Activated effector memory CD4-positive, alpha-beta T cell treated with Interleukin-2 at 50 U/mL for 16 hours (primary cell): ENCODE data around the gene GRK5.
"Not testable (repeated sequence)": the region's sequence is repeated elsewhere in the genome, so short reads cannot be mapped to it uniquely, and the experiment has no call there.

ENCODE experiments used
- DNase-seq: peaks from one replicate; pipeline ENCODE4 v3.0.0-alpha.2; 2020

GRK5 gene

GRCh38 chr10:119207366-119207666 is at the start of gene GRK5:
Gene GRK5 (plus strand): TSS chr10:119207571. CDS start chr10:119207918, 347 bp downstream.
- peak; percentile 93 for DNase-seq

GRCh38 chr10:119159332-119159731 is 48.0 kb upstream of the GRK5 start:
- DNase-seq, result no peak

- no peak for DNase-seq
These were observed 45.5 kb upstream of the GRK5 start for GRCh38 chr10:119161680-119162451.

- DNase-seq, result no peak
These were observed 44.8 kb upstream of the GRK5 start for GRCh38 chr10:119162452-119163092.

GRCh38 chr10:119165171-119166117 is 41.9 kb upstream of the GRK5 start, which contains the start of gene SFXN4:
Gene SFXN4 (minus strand): TSS chr10:119165714. CDS start chr10:119165647, 67 bp downstream.
- DNase-seq, result peak; percentile 79

- no peak for DNase-seq
These were observed 41.3 kb upstream of the GRK5 start for GRCh38 chr10:119166118-119166500.

- DNase-seq, result no peak
These were observed 40.8 kb upstream of the GRK5 start for GRCh38 chr10:119166564-119166963.

- no peak for DNase-seq
These were observed 40.3 kb upstream of the GRK5 start for GRCh38 chr10:119167041-119167440.

- DNase-seq, result no peak
These were observed 33.3 kb upstream of the GRK5 start for GRCh38 chr10:119174109-119174508.

GRCh38 chr10:119176166-119176565 is 31.2 kb upstream of the GRK5 start:
- DNase-seq, result no peak

GRCh38 chr10:119177708-119178371 is 29.5 kb upstream of the GRK5 start:
- no peak for DNase-seq

GRCh38 chr10:119178372-119179119 is 28.8 kb upstream of the GRK5 start, which contains the start of gene PRDX3:
Gene PRDX3 (minus strand): TSS chr10:119178812. CDS start chr10:119178790, 22 bp downstream.
- DNase-seq, result peak; percentile 89

GRCh38 chr10:119180850-119181400 is 26.4 kb upstream of the GRK5 start:
- not testable (repeated sequence) for DNase-seq

GRCh38 chr10:119183664-119184412 is 23.5 kb upstream of the GRK5 start:
- DNase-seq, result no peak

- DNase-seq, result no peak
These were observed 17.5 kb upstream of the GRK5 start for GRCh38 chr10:119189811-119190282.

GRCh38 chr10:119190353-119190752 is 17.0 kb upstream of the GRK5 start:
- DNase-seq, result no peak

- no peak for DNase-seq
These were observed 16.2 kb upstream of the GRK5 start for GRCh38 chr10:119190954-119191785.

- DNase-seq, result no peak
These were observed 15.5 kb upstream of the GRK5 start for GRCh38 chr10:119191881-119192280.

GRCh38 chr10:119197921-119198320 is 9.4 kb upstream of the GRK5 start:
- no peak for DNase-seq

GRCh38 chr10:119198438-119198837 is 8.9 kb upstream of the GRK5 start:
- DNase-seq, result no peak
